Epithelial cell of proximal tubule (primary cell): ENCODE data around the gene NEK4. TPM values are rescaled to one million over a fixed set of nuclear protein-coding genes. Genes with fewer than 3 reads are reported as not detected.

Source experiments
- DNase-seq: peaks from one replicate; pipeline ENCODE4 v3.0.0-alpha.2; 2011; ENCODE audit warnings: low read depth
- H3K4me3 ChIP-seq: 2 replicates; pipeline ENCODE4 v1.5.1; 2011; ENCODE audit warnings: low read depth, mild to moderate bottlenecking, low read length
- CTCF ChIP-seq: conservative IDR thresholded peaks from 2 replicates; pipeline ENCODE4 v1.5.1; 2012; ENCODE audit warnings: low read depth, mild to moderate bottlenecking, low read length
- total RNA-seq: library from RNA; depleted of rRNA; stranded (reverse); fragments of >200 nt; gene quantifications from 2 replicates; pipeline ENCODE4 v1.2.3, GENCODE V29; 2015

The NEK4 gene
- total RNA-seq, 1 donor from 2014 or later: 13.3 TPM

DNA sequence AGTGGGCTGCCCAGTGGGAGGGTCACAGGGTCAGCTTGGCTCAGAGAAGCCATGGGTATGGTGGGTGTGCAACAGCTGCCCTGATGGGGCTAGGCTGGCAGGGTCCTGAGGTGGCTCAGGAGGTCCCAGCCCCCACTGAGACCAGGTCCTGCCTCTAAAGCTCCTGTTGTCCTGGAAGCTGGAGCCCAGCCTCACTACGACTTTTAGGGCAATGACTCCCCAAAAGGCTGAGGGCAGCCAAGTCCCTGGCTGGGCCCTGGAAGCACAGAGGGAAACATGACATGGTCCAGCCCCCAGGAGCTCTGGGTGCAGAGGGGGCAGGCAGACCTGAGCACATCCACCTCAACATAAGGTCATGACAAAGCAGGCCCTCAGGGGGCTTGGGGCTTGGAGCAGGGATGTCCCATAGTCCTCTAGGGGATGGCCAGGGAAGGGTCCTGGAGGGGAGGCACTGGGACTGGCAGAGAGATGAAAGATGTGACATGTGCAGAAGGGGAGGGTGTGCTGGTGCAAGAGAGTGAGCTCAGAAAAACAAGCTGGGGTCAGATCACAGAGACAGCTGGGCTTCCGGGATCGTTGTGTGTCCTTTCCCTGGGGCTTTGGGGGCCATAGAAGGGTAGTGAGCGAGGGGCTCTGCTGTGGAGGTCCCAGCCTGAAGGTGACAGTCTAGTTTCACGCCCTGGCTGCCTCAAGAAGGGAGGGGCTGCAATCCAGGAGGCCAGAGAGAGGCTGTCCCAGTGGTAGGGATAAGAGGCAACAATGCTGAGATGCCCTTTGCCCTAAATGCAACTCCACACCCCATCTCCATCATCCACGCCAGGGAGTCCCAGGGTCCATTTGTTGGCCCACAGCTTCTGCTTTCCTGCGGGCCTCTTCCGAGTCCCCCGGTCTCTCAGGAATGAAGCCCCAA lies 23.2 kb upstream of the NEK4 start:
- TF ChIP-seq CTCF: no peak
- H3K4me3 ChIP-seq: no peak overlapping the region
- DNase-seq: no peak

DNA sequence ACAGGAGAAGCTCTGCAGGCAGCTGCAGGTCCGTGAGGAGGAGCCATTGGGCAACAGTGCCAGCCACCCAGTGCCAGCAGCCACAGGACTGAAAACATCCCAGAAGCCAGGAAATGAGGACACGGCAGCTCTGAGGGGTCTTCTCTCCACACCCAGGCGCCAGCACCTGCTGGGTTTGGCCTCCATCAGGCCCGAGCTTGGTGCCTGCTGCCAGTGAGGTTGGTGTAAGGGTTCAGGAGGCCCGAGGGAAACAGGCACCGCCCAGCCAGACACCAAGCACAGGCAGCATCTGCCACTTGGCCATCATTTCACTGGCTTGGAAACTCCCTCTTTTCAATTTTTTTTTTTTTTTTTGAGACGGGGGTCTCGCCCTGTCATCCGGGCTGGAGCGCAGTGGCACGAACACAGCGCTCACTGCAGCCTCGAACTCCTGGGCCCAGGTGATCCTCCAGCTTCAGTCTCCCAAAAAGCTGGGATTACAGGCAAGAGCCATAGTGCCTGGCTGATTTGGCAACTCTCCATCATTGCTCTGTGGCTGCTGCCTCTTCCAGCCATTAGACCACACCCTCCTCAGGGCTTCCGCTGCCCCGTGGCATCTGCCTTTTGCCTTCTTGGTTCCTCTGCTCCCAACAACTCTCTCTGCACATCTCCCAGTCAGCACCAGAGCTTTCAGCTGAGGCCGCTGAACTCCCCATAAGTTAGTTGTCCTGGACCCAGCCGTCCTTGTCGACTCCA lies 22.4 kb upstream of the NEK4 start:
- TF ChIP-seq CTCF: no peak
- DNase-seq: no peak
- H3K4me3 ChIP-seq: no peak overlapping the region

DNA sequence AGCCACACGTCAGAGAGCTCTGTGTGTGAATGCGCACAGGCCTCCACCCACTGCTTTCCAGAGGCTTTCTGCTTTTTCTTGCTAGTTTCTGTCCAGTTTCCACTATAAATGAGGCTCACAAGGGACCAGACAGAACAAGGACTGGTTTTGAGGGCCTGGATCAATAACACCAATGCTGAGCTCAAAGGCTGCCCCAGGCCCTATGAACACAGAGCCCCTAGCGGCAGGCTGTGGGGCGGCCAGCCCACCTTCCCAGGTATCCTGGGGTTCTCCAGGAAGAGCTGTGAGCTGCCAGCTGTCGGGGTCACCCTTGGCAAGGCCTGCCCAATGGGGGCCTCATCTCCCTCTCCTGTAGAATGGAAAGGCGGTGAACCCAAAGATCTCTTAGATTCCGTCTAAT lies 21.7 kb upstream of the NEK4 start:
- DNase-seq: no peak
- TF ChIP-seq CTCF: no peak
- no peak overlapping the region for H3K4me3 ChIP-seq

DNA sequence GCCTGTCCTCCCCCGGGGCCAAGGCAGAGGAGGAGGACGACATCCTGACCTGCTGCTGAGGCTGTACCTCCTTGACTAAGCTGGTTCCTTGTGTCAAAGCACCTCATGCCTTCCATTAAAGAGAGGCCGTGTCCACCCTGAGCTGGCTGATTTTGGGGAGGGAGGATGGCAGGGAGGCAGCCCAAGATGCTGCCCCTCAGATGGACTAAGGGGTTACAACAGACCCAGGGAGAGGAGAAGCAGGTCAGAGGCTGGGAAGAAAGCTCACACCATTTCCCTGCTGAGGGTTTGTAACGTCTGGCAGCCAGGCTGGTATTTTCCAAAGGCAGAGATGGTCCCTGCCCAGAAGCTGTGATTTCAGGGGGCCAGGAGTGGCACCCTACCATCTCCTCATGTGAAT lies 21.2 kb upstream of the NEK4 start:
- DNase-seq: no peak
- no peak for TF ChIP-seq CTCF
- H3K4me3 ChIP-seq: no peak overlapping the region

GRCh38 chr3:52791366-52791765 lies 20.6 kb upstream of the NEK4 start:
- DNase-seq: no peak
- no peak overlapping the region for H3K4me3 ChIP-seq
- no peak for TF ChIP-seq CTCF

DNA sequence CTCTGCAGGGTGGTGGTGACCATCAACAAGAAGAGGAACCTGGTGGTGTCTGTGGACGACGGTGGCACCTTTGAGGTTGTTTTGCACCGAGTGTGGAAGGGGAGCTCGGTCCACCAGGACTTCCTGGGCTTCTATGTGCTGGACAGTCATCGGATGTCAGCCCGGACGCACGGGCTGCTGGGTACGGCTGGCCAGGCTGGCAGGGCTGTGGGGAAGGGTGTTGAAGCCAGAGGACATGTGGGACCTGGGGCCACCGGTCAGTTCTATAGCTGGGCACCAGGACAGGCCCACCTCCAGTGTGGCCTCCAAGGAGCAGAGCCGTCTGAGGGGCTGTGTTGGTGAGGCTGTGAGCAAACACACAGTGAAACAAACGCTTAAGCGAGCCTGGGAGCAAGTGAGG lies 20.0 kb upstream of the NEK4 start:
- TF ChIP-seq CTCF: no peak

More for the DNA sequence above, 20.0 kb upstream of the NEK4 start:
- H3K4me3 ChIP-seq: no peak overlapping the region
- DNase-seq: no peak
